Fibroblast of villous mesenchyme (primary cell): ENCODE data around the gene RALGPS1. TPM values are rescaled to one million over a fixed set of nuclear protein-coding genes. Genes with fewer than 3 reads are reported as not detected.
A peak's percentile ranks its signal among the peaks of the same experiment; 100 is the strongest.

Experiments
- DNase-seq: peaks from one replicate; pipeline ENCODE4 v3.0.0-alpha.2; 2010; ENCODE audit warnings: low read depth
- H3K4me3 ChIP-seq: 2 replicates; pipeline ENCODE4 v1.5.1; 2011; ENCODE audit warnings: low read depth, mild to moderate bottlenecking, low read length
- CTCF ChIP-seq: IDR thresholded peaks from 2 replicates; pipeline ENCODE4 v1.5.1; 2012; ENCODE audit warnings: low read depth, mild to moderate bottlenecking, low read length; ENCODE audit not compliant: insufficient read depth
- total RNA-seq: library from RNA; depleted of rRNA; stranded (reverse); fragments of >200 nt; gene quantifications from 2 replicates; pipeline ENCODE4 v1.2.3, GENCODE V29; 2012

The RALGPS1 gene
- total RNA-seq, 1 donor = 2.6 TPM

GRCh38 chr9:126959917-126960316, 45.3 kb downstream of the RALGPS1 start:
- H3K4me3 ChIP-seq = no peak overlapping the region
- TF ChIP-seq CTCF = no peak
- no peak for DNase-seq

GRCh38 chr9:126962336-126962735, 47.8 kb downstream of the RALGPS1 start:
- DNase-seq = no peak
- no peak for TF ChIP-seq CTCF
- H3K4me3 ChIP-seq = no peak overlapping the region

- no peak overlapping the region for H3K4me3 ChIP-seq
- no peak for TF ChIP-seq CTCF
- no peak for DNase-seq
These were observed 50.5 kb downstream of the RALGPS1 start for GRCh38 chr9:126965077-126965476.

DNA sequence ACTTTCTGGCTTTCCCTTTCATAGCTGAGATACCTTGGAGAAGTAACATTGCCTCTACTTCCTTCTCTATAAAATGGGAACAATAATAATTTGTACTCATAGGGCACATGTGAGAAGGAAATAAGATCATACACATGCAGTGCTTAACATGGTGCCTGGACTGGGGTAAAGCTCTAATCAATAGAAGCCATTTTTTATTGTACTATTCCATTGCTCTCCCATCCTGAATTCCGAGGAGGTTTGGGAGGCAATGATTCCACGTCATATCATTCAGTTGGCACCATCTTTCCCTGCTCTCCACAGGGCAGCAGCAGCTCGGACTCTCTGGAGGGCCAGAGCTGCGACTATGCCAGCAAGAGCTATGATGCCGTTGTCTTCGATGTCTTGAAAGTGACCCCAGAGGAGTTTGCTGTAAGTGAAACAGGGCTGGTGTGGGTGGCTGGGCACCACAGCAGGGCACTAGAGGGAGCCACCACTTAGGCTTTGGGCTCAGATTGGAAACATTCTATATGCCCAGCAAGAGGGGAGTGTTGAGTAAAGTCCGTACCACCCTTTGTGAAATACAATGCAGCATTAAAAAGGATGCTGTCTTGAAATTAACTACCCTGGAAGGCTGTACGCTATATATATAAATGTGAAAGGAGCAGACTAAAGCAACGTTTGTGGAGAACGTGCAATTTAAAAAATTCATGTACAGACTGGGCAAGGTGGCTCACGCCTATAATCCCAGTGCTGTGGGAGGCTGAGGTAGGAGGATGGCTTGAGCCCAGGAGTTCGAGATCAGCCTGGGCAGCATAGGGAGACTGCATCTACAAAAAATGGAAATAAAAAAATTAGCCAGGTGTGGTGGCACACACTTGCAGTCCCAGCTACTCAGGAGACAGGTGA, 51.2 kb downstream of the RALGPS1 start:
- no peak overlapping the region for H3K4me3 ChIP-seq
- peak; percentile 95 for TF ChIP-seq CTCF
- peak; percentile 72 for DNase-seq

GRCh38 chr9:126971261-126971660, 56.7 kb downstream of the RALGPS1 start:
- no peak overlapping the region for H3K4me3 ChIP-seq
- no peak for TF ChIP-seq CTCF
- DNase-seq = no peak

DNA sequence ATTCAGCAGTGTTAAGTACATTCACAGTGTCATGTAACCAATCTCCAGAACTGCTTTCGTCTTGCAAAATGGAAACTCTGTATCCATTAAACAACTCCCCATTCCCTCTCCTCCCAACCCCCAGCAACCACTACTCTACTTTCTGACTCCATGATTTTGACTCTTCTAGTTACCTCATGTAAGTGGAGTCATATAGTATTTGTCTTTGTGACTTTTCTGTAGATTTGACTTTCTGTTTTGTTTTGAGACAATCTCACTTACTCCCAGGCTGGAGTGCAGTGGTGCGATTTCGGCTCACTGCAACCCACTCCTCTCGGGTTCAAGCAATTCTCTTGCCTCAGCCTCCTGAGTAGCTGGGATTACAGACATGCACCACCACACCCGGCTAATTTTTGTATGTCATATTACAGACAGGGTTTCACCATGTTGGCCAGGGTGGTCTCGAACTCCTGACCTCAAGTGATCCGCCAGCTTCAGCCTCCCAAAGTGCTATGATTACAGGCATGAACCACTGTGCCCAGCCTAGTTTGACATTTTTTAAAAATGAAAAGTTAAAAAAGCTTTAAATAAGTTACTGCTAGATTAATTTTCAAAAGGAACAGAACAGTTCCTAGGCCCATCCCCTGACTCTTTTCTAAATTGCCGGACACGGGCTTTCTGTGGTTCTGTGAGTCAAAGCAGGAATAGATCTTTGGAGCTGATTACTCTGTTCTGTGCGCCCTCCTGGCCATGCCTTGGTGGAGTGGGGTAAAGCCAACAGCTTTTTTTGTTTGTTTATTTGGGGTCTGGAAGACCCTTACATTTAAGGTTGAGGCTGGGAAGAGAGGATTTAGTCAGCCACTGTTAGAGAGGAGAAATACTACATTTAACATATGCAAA, 59.3 kb downstream of the RALGPS1 start:
- no peak for DNase-seq
- H3K4me3 ChIP-seq = no peak overlapping the region
- TF ChIP-seq CTCF = no peak
